A673 (cell line): ENCODE results near the gene MTMR12. TPM values are rescaled to one million over a fixed set of nuclear protein-coding genes. Genes with fewer than 3 reads are reported as not detected.

Experiments
- BruUV-seq: library from RNA; stranded (reverse); fragments of 400-500 nt; replicated peaks from 2 replicates; lab custom pipeline; 2021; lab: Mats Ljungman, UMichigan
- CTCF ChIA-PET: fragments of 300-600 bp; sonication (Branson Sonifier 250); formaldehyde crosslinking; loops from one replicate; lab custom pipeline; 2022; ENCODE audit warnings: antibody characterized with exemption; lab: Charles Lee
- POLR2A ChIA-PET: fragments of 300-600 bp; sonication (Branson Sonifier 250); formaldehyde crosslinking; loops from one replicate; lab custom pipeline; 2022; ENCODE audit warnings: antibody characterized with exemption; ENCODE audit not compliant: low non-redundant PET; lab: Charles Lee
- DNase-seq: peaks from one replicate; pipeline ENCODE4 v3.0.0-alpha.2; 2015; ENCODE audit warnings: low spot score
- H3K27ac ChIP-seq: fragments of 200-600 bp; sonication (generic); 2 replicates; pipeline ENCODE4 v1.5.1; 2016; ENCODE audit warnings: mixed run types, low read depth, mild to moderate bottlenecking, mixed read lengths, antibody characterized with exemption, low read length; ENCODE audit not compliant: poor library complexity, severe bottlenecking
- H3K27me3 ChIP-seq: fragments of 200-600 bp; sonication (generic); replicated peaks from 2 replicates; pipeline ENCODE4 v1.6.1; 2017; ENCODE audit warnings: mixed run types, low read depth, mild to moderate bottlenecking, mixed read lengths, antibody characterized with exemption, low read length; ENCODE audit not compliant: insufficient read depth, poor library complexity
- H3K36me3 ChIP-seq: fragments of 200-600 bp; sonication (generic); 2 replicates; pipeline ENCODE4 v1.6.1; 2016; ENCODE audit warnings: mixed run types, mild to moderate bottlenecking, mixed read lengths, antibody characterized with exemption, low read length; ENCODE audit not compliant: insufficient read depth, poor library complexity, severe bottlenecking
- H3K4me1 ChIP-seq: fragments of 200-600 bp; sonication (generic); 2 replicates; pipeline ENCODE4 v1.6.1; 2017; ENCODE audit warnings: mixed run types, mild to moderate bottlenecking, mixed read lengths, antibody characterized with exemption, low read length; ENCODE audit not compliant: insufficient read depth, poor library complexity, severe bottlenecking
- H3K4me3 ChIP-seq: fragments of 200-600 bp; sonication (generic); 2 replicates; pipeline ENCODE4 v1.5.1; 2016; ENCODE audit warnings: low read depth, mixed run types, mild to moderate bottlenecking, mixed read lengths, low read length; ENCODE audit not compliant: poor library complexity, severe bottlenecking
- H3K9me3 ChIP-seq: fragments of 200-600 bp; sonication (generic); 2 replicates; pipeline ENCODE4 v1.6.1; 2016; ENCODE audit warnings: mixed run types, low read depth, mild to moderate bottlenecking, mixed read lengths, antibody characterized with exemption, low read length; ENCODE audit not compliant: poor library complexity, severe bottlenecking
- CTCF ChIP-seq: fragments of 300-800, 200-600 bp; sonication (generic); conservative IDR thresholded peaks from 2 replicates; pipeline ENCODE4 v1.5.1; 2017; ENCODE audit warnings: low read depth, mild to moderate bottlenecking, antibody characterized with exemption, low read length, moderate library complexity, mixed read lengths
- EZH2 ChIP-seq: fragments of 200-600 bp; sonication (generic); IDR thresholded peaks from 2 replicates; pipeline ENCODE4 v1.6.1; 2017; ENCODE audit warnings: borderline replicate concordance, low read depth, mild to moderate bottlenecking, mixed read lengths, antibody characterized with exemption, low read length; ENCODE audit not compliant: poor library complexity, severe bottlenecking
- intact Hi-C: fragments of 100-400 bp; cut with micrococcal nuclease; formaldehyde crosslinking; loops from one replicate; pipeline ENCODE4 v1.10.0; 2022; ENCODE audit not compliant: unreplicated experiment
- total RNA-seq: library from RNA; stranded (reverse); gene quantifications from 2 replicates; pipeline ENCODE4 v1.2.3, GENCODE V29; 2021

MTMR12 gene
- total RNA-seq, 1 experiment from 2014 or later, result 35.8 TPM

GRCh38 chr5:32279223-32279622, 33.5 kb downstream of the MTMR12 start:
- Histone ChIP-seq H3K27me3 (no peaks in the 10 kb centered on the region), H3K4me1 (peaks cover 15% of the 10 kb centered on the region), H3K9me3 (no peaks in the 10 kb centered on the region), H3K27ac (no peak overlapping the region), H3K36me3 (peaks cover 8% of the 10 kb centered on the region), H3K4me3 (no peak overlapping the region)
- intact Hi-C loops, result no loop called here
- ChIA-PET CTCF (no interaction called here), POLR2A (no interaction called here)
- no peak for TF ChIP-seq EZH2
- no peak for TF ChIP-seq CTCF
- no peak for DNase-seq
- BruUV-seq, result no TSS peak

GRCh38 chr5:32278406-32278805, 34.3 kb downstream of the MTMR12 start:
- no peak overlapping the region for H3K27ac ChIP-seq
- intact Hi-C loops, result no loop called here
- POLR2A ChIA-PET, result no interaction called here
- DNase-seq, result no peak
- peaks cover 15% of the 10 kb centered on the region for H3K4me1 ChIP-seq
- H3K9me3 ChIP-seq, result no peaks in the 10 kb centered on the region
- peaks cover 10% of the 10 kb centered on the region for H3K36me3 ChIP-seq
- H3K4me3 ChIP-seq, result no peak overlapping the region
- H3K27me3 ChIP-seq, result no peaks in the 10 kb centered on the region
- BruUV-seq, result no TSS peak
- no peak for TF ChIP-seq EZH2
- TF ChIP-seq CTCF, result no peak
- CTCF ChIA-PET, result no interaction called here

GRCh38 chr5:32277798-32278197, 34.9 kb downstream of the MTMR12 start:
- Histone ChIP-seq H3K9me3 (no peaks in the 10 kb centered on the region), H3K4me1 (peaks cover 15% of the 10 kb centered on the region), H3K36me3 (peaks cover 11% of the 10 kb centered on the region), H3K27me3 (no peaks in the 10 kb centered on the region), H3K4me3 (no peak overlapping the region), H3K27ac (no peak overlapping the region)
- no TSS peak for BruUV-seq
- POLR2A ChIA-PET, result no interaction called here
- intact Hi-C loops, result no loop called here
- TF ChIP-seq EZH2 (no peak), CTCF (no peak)
- DNase-seq, result no peak
- CTCF ChIA-PET, result no interaction called here
